Measurements from ENCODE around the gene TBC1D10A. TPM values are rescaled to one million over a fixed set of nuclear protein-coding genes. Genes with fewer than 3 reads are reported as not detected.

TBC1D10A gene
- polyA plus RNA-seq, 1 of the 3 experiments (the other 2 are of a cell fraction), result 15.3 TPM

GRCh38 chr22:30265823-30266444 lies 60.8 kb downstream of the TBC1D10A start:
- ChIA-PET POLR2A (no interaction called here), CTCF (interaction anchor here (3.8 kb wide), 1 partner anchor 158 kb away, joined by 25 read pairs; no protein-coding TSS in a partner anchor)
- no peak overlapping the region for H3K4me2 ChIP-seq
- H3K36me3 ChIP-seq (replicated peaks in 1 of 2; ENCODE audit: control insufficient read depth in 1 of 2, insufficient read depth in 2 of 2, low read length in 1 of 2), result no peaks in the 10 kb centered on the region
- H3K9me2 ChIP-seq, result no peaks in the 10 kb centered on the region
- no peak overlapping the region for H2AFZ ChIP-seq (ENCODE audit: low read depth)
- H3K9ac ChIP-seq, result no peak overlapping the region
- no peaks in the 10 kb centered on the region for H3F3A ChIP-seq (replicated peaks; ENCODE audit: insufficient read depth)
- 94% methylated on average over 4 of the region's 24 CpGs for WGBS (ENCODE audit: low lambda C conversion rate)
- H3K27ac ChIP-seq (ENCODE audit: low read depth in 2 of 2, low read length in 1 of 2), result no peak overlapping the region
- H3K9me3 ChIP-seq, result no peaks in the 10 kb centered on the region
- TF ChIP-seq FOXJ3 (CRISPR knock-in tag; IDR thresholded peaks at IDR 0.05) (no peak), CHD2 (IDR thresholded peaks at IDR 0.05; ENCODE audit: low read length, partially characterized antibody) (no peak), EZH2phosphoT487 (IDR thresholded peaks at IDR 0.05; ENCODE audit: borderline replicate concordance, low read depth) (no peak), TCF12 (IDR thresholded peaks at IDR 0.05) (no peak), GABPA (IDR thresholded peaks at IDR 0.05; ENCODE audit: low read depth) (no peak), POLR2AphosphoS5 (IDR thresholded peaks at IDR 0.05; ENCODE audit: low read depth, low read length) (no peak), MXI1 (IDR thresholded peaks at IDR 0.05; ENCODE audit: low read depth, low read length) (no peak), PBX3 (IDR thresholded peaks at IDR 0.05) (no peak), USF2 (IDR thresholded peaks at IDR 0.05; ENCODE audit: borderline replicate concordance, low read depth, low read length) (no peak), SMC3 (IDR thresholded peaks at IDR 0.05; ENCODE audit: low read depth, low read length) (no peak), EP300 (IDR thresholded peaks at IDR 0.05; ENCODE audit: borderline replicate concordance in 1 of 2, low read depth in 1 of 2, low read length in 1 of 2) (no peak), FOXM1 (IDR thresholded peaks at IDR 0.05; ENCODE audit: low read depth) (no peak), RCOR1 (IDR thresholded peaks at IDR 0.05; ENCODE audit: low read length) (no peak), TEAD4 (IDR thresholded peaks at IDR 0.05; ENCODE audit: borderline replicate concordance, insufficient read depth) (no peak), RFX5 (IDR thresholded peaks at IDR 0.05; ENCODE audit: low read length) (no peak), GATA2 (CRISPR knock-in tag; IDR thresholded peaks at IDR 0.05) (no peak)
- no peaks in the 10 kb centered on the region for H3K27me3 ChIP-seq (ENCODE audit: insufficient read depth)
- H3K79me2 ChIP-seq (ENCODE audit: insufficient read depth), result no peaks in the 10 kb centered on the region
- no peak for DNase-seq
- H3K4me1 ChIP-seq (ENCODE audit: control insufficient read depth in 1 of 2, insufficient read depth in 2 of 2, low read depth in 1 of 2, low read length in 1 of 2), result peaks cover 3 to 5% of the 10 kb centered on the region in 2 experiments; a peak in 2 of 4 replicates
- H3K4me3 ChIP-seq (ENCODE audit: low read depth in 2 of 2, low read length in 1 of 2), result no peak overlapping the region
- no peaks in the 10 kb centered on the region for H4K20me1 ChIP-seq (ENCODE audit: insufficient read depth)
